Activated CD4-positive, alpha-beta T cell treated with anti-CD3 and anti-CD28 coated beads for 1 hour (primary cell): ENCODE results near the gene C10orf71.

Experiments used
- DNase-seq: peaks from one replicate; pipeline ENCODE4 v3.0.0-alpha.2; 2020

The C10orf71 gene

DNA sequence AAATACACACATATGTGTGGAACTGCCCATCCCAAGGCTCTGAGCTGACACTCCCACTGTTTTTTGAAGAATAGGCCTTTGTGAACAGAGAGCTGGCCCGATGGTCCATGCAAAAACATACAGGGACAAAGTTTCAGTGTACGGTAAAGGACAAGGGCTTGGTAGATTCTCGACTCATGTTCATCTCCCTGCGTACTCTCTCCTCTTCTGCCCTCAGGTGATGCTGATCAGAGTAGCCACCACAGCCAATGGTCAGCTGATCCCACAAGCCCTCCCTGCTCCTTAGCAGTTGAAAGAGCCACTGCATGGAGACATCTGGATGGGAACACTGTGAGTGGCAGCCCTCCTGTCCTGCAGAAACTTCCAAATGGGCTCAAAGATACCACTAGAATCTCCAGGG, 23.1 kb upstream of the C10orf71 start:
- no peak for DNase-seq

DNA sequence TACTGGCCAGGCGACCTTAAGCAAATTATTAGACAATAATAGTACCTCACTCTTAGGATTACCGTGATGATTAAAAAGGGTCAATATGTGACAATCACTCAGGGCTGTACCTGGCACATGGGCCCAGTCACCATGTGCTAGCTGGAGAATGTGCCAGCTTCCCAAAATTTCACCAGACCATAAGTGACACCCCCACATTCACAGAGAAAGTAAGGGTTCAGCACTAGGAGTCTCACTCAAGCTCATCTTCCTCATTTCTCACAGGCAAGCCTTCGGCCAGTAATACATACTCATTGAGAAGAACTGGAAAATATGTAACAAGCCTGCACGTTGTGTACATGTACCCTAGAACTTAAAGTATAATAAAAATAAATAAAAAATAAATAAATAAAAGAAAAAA, 22.4 kb upstream of the C10orf71 start:
- no peak for DNase-seq

DNA sequence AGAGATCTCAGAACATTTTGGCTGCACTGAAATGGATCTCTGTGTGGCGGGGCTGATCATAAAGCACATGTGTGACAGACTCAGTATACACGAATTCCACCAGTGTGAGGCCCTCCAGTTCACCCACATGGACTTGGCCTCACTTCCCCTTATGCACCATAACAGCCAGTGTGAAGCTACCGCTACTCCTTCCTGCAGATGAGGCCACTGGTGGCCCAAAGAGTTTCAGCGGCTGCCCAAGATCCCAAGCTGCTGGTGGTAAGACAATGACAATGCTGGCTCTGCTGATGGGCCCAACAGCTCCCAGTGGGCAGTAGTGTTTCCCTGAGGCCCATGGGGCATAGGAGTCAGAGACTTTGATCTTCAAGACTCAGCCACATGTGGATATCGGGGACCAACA, 21.0 kb upstream of the C10orf71 start:
- no peak for DNase-seq

DNA sequence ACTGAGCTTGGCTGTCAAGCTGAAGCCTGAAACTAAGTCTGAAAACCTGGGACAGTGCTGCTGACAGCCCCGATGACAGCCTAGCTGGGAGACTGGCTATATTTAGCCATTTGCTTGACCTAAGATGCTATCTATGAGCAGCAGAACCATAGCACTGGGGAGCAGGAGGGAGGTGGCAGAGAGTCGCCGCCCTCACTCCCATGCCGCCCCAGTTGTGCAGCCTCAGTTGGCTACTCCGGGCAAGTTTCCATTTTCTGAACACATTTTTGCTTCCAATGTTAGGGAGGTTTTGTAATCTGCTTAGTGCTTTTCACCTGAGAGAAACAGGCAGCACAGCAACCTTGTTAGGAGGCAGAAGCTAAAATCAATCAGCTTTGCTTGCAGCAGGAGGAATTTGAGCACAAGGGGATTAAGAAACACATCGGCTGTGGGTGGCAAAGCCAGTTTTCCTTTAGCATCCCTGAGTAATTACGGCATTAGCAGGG, 20.4 kb upstream of the C10orf71 start:
- DNase-seq: no peak

DNA sequence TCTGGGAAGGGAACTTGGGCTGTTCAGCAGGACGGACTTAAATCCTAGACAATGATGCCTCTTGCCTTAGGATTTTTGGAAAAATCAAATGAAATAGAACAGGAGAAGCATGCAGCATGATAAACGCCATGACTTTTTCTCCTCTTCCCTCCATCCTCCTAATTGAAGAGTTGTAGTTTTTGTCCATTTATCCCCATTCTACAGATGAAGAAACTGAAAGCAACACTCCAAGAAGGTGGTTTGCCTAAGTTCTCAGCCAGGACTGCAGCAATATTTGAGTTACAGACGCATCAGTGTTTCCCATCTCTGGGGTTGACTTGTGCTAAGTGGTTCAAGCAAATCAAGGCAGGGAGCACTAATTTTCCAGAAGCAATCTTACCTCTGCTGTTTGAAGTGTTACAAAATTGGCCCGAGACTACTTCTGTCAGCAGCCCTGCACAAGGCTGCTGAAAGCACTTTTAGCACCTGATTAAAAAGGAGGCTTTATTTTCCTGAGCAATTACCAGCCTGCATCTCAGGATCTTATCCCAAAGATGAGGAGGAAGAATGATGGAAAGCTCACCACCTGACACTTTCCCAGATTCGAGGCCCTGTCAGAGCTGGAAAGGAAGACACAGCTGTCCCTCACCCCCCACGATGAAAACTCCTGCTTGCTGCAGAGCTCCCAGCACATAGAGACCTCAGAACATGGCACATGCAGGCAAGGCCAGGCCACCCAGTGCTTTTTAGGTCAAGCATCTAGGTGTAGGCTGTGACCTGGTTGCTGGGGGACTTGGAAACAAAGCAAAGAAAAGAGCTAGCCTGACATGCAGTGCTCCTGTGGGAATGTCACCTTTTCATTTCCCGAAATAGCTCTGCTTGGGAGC, 19.7 kb upstream of the C10orf71 start:
- DNase-seq: no peak

DNA sequence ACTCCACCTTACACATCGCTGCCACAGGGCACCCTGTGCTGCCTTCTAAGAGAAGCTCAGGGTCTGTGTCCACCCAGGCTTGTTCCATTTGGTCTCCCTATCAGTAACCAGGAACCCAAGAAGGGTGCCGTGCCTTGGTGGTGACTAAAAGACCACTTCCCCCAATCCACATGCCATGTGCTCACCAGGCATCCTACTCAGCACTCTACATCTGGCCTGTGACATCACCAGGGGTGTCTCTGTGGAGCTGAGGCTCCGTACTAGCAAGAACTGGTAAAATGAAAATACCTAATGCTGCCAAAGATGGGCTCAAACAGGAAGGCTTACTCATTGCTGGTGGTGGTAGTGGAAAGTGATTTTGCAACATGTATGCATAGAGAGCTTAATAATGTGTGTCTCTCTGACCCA, 19.0 kb upstream of the C10orf71 start:
- no peak for DNase-seq

DNA sequence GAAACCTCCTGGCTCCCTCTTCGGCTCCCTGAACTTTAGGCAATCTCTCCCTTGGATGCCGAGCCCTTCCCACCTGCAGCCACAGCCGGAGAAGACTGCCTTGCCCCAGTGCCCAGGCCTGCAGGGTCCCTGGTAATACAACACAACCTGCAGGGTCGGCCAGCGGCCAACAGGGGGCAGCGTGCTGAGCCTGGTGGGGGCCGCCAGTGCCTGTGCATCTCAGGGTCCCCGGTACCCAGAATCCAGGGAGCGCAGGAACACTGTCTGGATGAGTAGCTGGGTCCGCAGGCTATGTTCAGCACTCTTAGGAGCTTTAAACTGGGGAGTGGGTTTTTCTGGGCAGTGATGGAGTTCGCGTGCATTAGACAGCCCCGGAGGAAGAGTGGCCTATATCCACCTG, 17.5 kb upstream of the C10orf71 start:
- DNase-seq: no peak

DNA sequence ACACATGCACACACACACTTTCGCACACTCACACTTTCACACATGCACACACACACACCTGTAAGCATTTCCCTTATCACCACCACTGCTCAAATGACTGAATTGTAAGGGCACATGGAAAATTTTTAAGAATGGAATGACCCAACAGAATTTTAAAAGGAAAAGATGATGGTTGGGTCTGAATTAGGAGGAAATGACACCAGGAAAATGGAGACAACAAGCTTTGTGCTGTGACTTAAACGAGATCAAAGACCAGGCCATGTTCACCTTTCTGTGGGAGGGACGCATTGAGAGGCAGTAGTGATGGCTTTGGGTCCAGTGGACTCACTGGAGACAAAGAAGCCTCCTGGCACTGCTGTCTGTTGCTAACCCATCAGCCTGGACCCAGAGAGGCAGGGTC, 16.7 kb upstream of the C10orf71 start:
- DNase-seq: no peak

DNA sequence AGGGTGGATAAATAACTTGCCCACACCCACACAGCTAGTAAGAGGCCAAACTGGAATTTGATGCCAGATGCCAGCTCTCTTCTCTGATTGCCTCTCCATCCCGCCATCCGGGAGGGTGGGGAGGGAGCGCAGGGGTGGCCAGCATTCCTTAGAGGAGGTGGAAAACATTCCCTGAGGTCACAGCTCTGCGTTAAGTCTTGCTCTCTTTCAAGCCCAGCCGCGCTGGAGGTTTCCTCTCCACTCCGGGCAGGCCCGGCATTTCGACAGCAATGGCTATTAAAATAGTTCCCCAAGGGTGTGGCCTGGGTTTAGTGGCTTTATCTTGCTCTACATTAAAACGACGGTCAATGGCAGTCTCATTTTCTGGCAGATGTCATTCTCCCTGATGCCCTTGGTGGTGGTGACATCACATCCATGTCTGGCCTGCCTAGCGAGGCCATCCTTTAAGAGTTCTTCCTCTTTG, 16.1 kb upstream of the C10orf71 start:
- no peak for DNase-seq

DNA sequence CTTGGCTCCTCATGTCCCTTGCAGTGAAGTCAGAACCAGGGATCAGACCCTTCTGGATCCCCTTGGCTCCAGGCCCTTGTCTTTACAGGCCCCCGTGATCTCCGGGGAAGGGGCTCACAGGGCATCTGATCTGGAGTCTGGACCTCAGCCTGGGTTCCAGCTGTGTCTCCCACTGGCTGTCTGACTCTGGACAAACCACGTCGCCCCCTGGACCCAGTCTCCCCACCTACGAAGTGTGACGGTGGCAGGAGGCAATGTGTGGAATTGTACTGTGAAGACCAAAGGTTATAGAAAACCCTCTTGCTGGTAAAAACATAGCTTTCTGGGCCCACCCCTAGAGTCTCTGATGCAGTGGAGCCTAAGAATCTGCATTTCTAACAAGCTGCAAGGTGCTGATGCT, 15.5 kb upstream of the C10orf71 start:
- DNase-seq: no peak

DNA sequence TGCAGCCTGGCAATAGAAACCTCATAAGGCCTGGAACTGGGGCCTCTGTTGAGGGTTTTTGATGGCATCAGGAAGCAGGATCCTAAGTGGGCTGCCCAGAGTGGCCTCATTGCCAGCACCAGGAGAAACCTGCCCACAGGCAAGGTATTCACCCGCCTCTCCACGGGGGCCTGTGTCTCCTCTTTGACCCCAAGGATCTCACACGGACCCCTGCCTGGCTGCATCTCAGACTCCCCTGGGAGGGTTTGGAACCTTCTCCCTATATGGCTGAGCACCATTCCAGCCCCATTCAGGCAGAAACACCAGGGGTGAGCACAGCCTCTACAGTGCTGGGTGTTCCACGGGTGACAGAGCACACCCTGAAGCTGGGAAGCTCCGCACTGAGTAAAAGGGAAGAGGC, 14.6 kb upstream of the C10orf71 start:
- no peak for DNase-seq

DNA sequence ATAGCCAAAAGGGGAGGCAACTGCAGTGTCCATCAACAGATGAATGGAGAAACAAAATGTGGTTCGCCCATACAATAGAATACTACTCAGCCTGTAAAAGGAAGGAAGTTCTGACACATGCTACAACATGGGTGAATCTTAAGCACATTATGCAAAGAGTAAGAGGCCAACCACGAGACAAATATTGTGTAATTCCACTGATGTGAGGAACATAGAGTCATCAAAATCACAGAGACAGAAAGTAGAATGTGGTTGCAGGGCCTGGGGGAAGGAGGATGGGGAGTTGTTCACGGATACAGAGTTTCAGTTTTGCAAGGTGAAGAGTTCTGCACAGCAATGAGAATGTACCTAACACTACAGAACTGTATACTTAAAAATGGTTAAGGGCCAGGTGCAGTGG, 13.7 kb upstream of the C10orf71 start:
- no peak for DNase-seq

DNA sequence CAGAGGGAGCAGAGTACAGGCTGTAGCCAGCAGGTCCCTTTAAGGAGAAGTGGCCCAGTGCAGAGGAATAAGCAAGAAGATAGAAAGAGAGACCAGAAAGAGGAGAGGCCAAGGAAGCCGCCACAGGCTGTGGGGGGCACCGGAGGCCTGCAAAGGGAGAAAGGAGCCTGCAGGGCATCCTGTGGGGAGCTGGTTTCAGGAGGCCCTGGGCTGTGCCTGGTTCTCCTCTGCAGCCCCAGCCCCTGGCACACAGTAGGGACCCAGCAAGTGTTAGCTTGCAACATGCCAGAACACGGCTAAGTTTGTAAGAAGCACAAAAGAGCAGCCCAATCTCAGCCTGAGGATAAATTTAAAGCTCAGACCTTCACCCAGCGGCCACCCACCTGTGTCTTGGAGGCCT, 12.3 kb upstream of the C10orf71 start:
- no peak for DNase-seq

DNA sequence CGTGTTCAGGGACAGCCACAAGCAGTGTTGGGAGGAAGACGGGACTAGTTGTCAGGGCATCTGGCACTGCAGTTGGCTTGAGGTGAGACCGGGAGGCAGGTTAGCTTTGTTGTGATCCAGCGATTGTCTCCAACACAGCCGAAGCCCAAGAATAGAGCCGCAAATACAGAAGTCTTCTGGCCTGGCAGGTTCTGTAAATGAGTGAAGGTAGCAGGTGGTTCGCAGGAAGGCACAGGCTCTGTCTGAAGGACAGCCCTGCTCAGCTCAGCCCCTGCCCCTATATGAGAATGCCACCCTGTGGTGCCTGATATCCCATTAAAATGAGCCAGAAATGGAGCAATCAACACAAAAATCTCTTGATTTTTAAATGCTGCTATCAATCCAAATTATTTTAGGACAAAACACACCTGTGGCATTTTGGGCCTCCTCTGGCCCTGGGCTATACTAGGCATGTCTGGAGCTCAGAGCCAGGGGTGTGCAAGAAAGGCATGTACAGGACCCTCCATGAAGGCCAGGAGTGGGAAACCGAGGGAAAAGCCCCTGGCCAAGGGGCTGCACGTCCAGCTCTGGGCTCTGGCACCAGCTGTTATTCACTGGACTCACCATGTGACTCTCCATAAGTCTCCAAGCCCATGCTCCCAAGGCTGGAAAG, 11.2 kb upstream of the C10orf71 start:
- no peak for DNase-seq

DNA sequence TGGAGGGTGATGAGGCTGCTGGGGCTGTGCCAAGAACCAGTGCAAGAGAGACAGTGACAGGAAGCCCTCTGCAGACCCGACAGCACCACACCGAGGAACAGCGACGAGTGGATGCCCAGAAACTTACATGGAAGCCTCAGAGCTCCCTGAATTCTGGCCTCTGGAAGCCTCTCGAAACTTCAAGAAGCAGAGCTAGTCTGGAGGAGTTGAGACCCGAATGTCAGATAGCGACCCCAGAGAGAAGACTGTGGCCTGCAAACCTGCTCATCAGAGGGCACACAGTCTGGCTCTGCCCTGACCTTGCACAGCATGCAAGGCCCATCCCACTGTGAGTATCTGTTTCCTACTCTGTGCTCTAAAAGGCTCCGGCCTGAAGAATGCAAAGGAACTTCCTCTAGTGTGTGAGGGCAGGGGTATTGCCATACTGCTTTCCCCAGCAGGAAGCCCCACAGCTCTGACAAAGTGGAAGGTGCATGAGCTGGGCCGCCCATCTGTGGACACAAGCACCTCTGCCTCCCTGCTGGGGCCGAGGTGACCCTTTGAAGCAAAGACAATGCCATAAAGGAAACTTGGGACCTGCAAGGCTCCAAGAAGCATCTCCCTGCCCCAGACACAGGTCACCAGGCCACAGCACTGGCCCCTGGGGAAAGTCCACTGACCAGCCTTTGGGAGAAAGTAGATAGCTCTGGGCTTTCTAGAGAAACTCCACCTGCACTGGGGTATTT, 10.5 kb upstream of the C10orf71 start:
- DNase-seq: no peak

DNA sequence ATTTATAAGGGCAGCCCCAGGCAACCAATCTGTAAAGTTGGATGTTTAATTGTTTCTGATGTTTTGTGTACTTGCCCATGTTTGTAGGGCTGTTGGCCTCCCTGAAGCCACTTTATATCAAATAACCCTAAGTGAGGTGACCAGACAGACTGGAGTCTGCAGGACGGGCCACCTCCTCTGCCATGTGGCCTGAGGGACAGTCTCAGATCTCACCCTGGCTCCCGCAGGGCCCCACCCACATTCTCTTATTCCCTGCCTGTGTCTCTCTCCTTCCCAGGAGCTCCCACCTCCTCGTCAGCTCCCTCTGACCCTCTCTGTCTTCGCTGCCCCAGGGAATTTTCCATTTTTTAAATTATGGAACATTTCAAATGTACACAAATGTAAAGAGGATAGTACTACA, 9.5 kb upstream of the C10orf71 start:
- DNase-seq: no peak

DNA sequence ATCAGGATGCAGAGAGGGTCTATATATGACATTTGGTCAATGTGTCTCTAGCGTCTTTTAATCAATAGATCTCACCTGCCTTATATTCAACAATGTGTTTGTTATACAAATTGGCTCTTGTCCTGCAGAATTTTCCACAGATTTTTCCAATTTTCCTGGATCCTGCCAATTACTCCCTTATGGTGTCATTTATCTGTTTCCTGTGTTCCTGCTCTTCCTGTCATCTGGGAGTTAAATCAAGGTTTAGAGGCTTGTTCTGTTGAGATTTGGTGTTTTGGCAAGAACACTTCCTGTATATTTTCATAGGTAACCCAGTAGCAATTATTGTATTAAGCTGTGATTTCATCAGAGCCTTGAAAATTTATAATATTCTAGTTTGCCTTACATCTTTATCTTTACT, 8.8 kb upstream of the C10orf71 start:
- no peak for DNase-seq

DNA sequence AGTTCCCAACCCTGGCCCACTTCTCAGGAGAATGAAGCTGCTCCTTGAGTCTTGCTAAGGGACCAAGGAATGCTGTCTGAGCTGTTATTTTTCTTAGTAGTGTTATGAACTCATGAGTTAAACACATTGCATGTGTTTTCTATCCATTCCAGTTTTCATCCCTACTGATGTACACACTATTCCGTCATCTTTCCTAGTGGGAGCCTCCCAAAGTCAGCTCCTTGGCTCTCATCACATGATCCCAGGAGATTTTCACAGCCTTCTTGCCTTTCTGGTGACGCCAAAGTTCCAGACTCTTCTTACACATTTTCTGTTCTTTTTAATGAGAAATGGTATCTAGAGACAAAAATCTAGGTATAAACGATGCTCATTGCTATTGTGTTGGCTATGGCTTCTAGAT, 8.4 kb upstream of the C10orf71 start:
- DNase-seq: no peak

DNA sequence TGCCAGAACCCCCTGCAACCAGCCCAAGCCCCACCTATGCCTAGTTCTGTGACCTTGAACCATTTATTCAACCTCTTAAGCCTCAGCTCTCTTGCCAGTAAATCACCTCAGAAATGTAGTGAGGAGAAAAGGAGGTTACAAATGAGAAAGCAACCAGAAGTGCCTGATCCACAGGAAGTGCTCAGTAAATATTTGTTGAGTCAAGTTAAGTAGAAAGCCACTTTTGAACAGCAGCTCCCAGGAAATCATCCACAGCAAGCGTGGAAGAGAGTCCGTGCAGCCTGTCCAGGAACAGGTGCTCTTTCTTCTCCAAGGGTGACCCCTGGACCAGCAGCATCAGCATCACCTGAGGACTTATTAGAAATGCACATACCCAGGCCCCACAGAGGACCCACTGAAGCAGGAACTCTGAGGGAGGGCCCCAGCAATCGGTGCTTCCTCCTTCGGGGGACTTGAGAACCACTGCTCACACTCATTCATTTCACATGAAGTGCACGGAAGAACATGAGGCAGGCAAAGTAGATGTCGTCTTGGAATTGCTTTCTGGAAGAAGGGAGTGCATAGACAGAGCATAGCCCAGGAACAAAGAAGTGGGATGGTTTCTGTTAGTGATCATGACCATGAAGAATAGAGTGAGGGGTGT, 6.3 kb upstream of the C10orf71 start:
- DNase-seq: no peak

DNA sequence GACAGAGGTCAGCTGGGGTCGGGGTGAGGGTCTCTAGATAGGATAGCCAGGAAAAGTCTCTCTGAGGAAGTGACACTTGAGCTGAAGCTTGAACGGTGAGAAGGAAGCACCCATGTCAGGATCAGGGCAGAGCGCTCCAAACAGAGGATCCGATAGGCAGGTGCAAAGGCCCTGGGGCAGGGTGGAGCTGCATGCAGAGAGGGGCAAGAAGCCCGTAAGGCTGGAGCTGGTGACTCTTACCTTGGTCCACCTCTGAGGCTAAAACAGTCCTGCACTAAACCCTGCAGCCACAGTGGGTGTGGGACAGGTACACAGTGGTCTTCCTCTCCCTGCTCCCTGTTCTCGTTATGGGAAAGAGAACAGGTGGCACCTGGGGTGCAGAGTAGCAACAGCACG, 5.8 kb upstream of the C10orf71 start:
- no peak for DNase-seq

DNA sequence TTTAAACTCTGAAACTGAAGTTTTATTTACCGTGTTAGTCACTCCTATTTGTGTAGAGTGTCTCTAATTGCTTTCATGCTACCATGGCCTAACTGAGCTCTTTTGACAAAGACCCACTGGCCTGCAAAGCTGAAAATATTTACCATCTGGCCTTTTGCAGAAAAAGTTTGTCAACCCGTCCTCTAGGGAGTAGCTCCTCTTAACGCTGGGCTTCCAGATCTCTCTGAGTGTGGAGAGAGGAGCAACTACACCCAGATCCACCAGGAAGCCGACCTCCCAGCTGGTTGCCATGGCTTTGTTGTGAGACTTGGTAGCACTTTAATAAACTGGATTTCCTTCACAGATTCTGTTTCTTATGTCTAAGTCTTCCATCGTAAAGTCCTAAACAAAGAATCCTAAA, 4.2 kb upstream of the C10orf71 start:
- DNase-seq: no peak

DNA sequence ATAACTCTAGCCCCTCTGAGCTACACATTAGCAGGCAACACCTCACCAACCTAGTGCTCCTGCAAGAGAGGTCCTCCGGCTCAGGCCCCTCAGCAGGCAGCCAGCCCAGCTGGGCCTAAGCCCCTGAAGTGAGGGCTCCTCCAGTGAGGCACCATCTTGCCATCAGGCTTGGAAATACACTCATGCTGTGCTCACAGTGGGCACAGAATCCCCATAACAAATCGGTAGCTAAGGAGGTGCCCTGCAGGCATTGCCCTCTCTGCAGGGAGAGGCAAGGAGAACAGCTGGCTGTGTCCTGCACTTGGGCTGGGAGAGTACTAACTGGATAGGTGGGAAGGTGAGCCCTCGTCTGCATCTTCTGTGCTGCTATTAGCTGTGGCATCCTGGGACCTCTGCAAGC, 3.7 kb upstream of the C10orf71 start:
- DNase-seq: no peak

DNA sequence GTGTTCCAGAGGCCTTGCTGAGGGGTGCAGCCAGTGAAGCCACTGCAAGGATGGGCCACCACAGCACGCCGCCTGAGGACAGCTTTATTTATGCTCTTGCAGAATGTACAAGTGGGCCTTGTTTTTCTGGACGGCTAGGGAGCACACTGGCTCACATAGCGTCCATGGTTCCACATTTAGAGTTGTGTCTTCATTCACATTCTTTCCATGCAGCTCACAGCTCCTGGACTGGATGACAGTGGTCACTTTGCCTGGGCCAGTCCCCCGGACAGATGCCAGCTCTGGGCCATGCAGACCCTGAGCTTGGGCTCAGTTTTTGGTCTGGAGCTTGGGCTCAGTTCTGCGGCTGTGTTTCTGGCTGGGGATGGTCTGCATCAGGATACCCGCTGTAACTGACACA, 2.6 kb upstream of the C10orf71 start:
- DNase-seq: no peak
